GM21786 (cell line): Measurements from ENCODE around the gene PTPRCAP.
A peak's percentile ranks its signal among the peaks of the same experiment; 100 is the strongest.
"Not testable (repeated sequence)": the region's sequence is repeated elsewhere in the genome, so short reads cannot be mapped to it uniquely, and the experiment has no call there.

Experiments used
- ATAC-seq: cut with Tn5 transposase; IDR thresholded peaks from one replicate; pipeline ENCODE4 v1.9.1; 2021; ENCODE audit not compliant: unreplicated experiment

The PTPRCAP gene, protein sequence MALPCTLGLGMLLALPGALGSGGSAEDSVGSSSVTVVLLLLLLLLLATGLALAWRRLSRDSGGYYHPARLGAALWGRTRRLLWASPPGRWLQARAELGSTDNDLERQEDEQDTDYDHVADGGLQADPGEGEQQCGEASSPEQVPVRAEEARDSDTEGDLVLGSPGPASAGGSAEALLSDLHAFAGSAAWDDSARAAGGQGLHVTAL

DNA sequence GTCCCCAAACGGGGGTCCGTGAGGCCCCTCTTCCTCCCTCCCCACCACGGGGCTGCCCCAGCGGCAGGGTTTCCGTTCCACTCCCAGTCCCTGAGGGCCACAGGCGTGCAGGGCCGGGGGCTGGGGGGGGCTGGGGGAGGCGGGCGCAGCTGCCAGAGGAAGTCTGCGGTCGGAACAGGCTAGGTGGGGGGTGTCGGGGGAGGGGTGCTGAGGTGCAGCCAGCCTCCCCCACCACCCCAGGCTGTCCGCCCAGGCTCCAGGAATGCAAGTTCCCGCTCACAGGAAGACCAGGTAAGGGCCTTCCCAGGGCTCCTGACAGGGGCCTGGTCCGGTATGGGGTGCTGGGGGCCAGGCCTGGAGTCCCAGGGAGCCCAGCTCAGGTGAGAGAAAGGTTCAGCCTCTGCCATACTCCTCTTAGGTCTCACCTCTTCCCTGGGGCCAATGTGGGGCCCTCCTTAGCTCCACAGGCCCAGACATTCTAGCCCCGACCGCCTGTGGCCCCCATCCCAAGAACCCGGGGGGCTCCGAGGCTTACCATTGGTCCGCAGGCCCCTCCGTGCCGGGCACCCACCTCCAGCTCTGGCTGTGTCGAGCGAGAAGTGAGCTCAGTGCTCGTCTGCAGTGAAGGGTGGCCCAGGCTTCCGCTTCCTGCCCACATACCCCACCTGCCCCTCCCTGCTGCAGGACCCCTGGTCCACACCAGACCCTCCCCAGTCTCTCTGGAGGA, at the start of gene PTPRCAP:
PTPRCAP (minus strand) TSS at position 601 of the 727 bp plus-strand sequence; CDS start at position 538, 63 bp downstream.
- ATAC-seq: no peak

DNA sequence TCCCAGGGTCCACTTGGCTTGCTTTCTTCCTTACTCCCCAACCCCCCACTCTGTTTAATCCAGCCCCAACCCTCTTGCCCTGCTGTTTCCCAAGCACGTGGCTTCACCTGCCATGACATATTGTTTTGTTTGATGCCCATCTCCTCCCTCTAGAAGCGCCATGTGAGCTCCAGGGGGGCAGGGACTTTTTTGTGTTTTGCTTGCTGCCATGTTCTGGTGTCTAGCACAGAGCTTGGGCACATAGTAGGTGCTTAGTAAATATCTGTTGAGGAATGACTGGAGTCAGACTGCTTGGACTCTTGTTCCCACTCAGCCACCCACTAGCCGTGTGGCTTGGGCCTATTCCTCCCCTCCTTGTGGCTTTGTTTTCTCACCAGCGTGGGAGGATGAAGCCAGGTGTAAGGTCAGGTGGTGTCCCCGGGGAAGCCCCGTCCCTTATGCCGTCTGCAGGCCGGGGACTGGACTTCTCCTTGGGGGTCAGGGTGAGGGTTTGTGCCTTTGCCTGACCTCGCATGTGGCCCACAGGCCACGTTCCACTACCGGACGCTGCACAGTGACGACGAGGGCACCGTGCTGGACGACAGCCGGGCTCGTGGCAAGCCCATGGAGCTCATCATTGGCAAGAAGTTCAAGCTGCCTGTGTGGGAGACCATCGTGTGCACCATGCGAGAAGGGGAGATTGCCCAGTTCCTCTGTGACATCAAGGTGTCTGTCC, 49.2 kb upstream of the PTPRCAP start:
- no peak for ATAC-seq

DNA sequence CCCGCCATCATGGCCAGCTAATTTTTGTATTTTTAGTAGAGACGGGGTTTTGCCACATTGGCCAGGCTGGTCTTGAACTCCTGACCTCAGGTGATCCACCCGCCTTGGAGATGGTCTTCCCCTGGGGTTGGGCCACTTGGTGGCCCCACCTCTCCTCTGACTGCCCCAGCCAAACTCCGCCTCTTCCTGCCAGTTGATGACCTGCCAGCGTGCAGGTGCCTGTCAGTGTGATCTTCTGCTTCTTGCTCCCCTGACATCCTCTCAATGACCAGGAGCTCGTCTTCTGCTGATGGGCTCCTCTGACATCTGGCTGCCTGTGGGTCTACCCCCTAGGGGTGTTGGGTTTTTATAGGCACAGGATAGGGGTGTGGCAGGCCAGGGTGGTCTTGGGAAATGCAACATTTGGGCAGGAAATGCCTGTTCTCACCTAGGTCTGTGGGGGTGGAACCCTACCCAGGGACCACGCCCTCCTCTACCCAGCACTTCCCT, 48.4 kb upstream of the PTPRCAP start:
- ATAC-seq: peak; percentile 21

DNA sequence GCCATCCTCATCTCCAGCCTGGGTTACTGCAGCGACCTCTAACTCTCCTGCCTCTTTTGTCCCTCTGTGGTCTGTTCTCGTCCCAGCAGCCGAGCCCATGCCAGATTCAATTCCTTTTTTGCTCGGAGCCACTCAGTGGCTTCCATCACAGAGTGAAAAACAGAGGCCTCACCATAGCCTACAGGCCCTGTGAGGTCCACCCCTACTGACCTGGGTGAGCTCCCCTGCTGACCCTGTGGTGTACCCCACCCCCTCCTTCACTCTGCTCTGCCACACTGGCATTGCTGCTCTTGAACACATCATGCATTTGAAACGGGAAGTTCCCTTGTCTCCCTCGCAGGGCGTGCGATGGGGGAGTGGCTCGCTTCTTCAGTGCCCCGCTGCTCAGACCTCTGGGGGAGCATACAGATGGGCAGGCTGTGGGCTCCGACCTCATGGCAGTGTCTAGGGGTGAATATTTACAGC, 47.4 kb upstream of the PTPRCAP start:
- ATAC-seq: no peak

DNA sequence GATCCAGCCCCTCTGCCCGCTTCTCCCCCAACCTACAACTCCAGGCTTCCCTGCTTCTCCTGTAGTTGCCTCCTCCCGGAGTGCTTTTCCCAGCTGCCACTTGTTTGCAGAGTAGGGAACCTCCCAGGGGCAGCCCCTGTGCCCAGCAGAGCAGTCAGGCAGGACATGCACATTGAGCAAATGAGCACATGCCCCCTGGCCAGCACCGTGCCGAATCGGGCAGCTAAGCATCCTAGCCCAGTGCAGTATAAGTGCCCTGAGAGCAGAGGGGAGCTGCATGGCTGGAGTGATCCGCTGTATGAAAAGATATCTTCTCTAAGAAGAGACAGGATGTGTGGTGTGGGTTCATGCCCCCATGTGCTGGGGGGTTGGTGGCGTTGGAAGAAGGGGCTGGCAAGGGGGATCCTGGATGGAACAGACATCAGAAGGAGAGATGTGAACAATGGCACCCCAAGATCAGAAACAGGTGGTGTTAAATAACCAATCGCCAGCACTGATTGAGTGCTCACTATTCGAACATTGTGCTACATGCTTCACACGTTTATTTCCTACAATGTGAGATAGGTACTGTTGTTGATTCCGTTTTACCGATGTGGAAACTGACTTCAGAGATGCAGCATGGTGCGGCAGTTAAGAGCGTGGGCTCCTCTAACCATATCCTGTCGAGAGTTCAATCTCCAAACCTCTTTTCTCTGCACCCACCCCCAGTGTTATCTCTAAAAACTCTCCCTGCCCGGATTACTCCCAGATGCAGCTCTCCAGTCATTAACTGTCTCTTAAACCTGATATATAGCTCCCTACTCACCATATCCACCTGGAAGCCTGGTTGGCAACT, 46.6 kb upstream of the PTPRCAP start:
- ATAC-seq: no peak

DNA sequence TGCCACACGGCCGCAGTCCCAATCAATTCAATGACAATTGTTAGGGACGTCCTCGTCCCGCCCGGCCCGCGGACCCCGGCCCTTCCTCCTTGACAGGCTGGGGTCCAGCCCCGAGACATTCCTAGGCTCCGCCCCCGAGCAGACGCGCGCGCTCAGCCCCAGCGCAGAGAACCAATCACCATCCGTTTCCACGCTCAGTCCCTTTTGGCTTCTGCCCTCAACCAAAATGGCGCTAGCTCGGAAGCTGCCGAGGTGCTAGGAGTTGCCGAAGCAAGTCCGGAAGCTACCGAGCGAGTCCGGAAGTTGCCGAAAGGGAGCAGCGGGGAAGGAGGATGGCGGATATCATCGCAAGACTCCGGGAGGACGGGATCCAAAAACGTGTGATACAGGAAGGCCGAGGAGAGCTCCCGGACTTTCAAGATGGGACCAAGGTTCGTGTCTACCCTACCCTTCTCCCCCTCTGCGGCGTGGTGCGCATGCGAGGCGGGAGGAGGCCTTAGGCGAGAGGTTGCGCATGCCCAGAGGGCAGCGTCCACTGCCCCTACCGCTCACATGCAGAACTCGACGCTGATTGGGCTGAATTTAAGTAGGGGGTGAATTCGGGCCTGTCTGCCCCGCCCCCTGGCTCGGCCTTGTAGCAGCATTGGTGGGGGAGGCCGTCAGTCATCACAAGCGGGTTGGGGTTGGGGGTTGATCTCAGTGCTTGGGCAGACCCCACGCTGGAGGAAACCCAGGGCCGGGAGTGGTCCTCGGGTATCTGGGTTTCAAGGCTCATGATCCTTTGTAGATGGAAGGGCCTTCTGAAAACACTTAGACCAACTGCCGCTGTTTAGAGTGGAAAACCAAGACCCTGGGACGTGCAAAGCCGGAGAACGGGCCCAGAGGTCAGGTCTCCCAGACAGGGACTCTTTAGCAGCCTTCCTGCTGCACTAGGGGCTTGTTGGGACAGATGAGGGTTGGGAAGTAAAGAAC, 45.6 kb upstream of the PTPRCAP start, which contains the start of gene AIP:
AIP (plus strand) TSS at position 200 of the 972 bp plus-strand sequence; CDS start at position 333, 133 bp downstream.
- ATAC-seq: peak; percentile 50

DNA sequence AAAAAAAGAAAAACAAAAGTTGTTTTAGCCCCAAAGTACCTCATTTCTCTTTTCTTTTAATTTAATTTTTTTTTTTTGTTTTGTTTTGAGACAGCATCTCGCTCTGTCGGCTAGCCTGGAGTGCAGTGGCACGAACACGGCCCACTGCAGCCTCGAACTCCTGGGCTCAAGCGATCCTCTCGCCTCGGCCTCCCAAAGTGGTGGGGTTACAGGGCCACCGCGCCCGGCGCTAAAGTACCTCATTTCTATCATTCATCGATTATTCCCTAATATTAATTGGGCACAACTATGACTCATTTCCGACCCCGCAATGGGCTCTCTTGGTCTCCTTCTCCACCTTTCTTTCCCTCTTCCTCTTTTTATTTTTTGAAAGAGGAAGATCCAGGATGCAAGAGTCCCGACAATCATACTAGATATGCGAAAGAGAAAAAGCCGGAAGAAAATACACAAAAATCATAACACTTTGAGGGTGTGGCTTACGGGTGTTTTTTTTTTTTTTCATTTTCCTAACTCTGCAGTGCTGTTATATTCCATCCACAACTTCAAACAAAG, 44.9 kb upstream of the PTPRCAP start:
- no peak for ATAC-seq

DNA sequence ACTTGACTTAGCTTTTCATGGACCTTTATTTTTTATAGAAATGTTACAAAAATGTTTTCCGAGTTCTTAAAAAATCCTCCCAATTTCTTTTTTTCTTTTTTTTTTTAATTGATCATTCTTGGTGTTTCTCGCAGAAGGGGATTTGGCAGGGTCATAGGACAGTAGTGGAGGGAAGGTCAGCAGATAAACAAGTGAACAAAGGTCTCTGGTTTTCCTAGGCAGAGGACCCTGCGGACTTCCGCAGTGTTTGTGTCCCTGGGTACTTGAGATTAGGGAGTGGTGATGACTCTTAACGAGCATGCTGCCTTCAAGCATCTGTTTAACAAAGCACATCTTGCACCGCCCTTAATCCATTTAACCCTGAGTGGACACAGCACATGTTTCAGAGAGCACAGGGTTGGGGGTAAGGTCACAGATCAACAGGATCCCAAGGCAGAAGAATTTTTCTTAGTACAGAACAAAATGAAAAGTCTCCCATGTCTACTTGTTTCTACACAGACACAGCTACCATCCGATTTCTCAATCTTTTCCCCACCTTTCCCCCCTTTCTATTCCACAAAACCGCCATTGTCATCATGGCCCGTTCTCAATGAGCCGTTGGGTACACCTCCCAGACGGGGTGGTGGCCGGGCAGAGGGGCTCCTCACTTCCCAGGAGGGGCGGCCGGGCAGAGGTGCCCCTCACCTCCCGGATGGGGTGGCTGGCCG, 40.0 kb upstream of the PTPRCAP start:
- ATAC-seq: not testable (repeated sequence)

DNA sequence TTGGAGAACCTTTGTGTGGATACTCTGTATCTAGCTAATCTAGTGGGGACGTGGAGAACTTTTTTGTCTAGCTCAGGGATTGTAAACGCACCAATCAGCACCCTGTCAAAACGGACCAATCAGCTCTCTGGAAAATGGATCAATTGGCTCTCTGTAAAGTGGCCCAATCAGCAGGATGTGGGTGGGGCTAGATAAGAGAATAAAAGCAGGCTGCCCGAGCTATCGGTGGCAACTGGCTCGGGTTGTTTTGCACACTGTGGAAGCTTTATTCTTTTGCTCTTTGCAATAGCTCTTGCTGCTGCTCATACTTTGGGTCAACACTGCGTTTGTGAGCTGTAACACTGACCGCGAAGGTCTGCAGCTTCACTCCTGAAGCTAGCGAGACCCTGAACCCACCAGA, 39.2 kb upstream of the PTPRCAP start:
- ATAC-seq: not testable (repeated sequence)

DNA sequence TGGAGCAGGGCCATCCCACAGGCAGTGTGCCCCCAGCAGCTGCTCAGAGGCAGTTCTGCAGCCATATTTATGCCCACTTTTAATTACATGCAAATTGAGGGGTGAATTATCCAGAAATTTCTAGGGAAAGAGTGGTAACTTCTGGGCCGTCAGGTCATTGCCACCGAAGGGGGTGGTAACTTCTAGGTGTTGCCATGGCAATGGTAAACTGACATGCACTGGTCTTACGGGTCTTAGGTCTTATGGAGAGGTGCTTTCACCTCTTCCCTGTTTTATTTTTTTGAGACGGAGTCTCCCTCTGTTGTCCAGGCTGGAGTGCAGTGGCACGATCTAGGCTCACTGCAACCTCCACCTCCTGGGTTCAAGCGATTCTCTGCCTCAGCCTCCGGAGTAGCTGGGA, 35.4 kb upstream of the PTPRCAP start:
- no peak for ATAC-seq

DNA sequence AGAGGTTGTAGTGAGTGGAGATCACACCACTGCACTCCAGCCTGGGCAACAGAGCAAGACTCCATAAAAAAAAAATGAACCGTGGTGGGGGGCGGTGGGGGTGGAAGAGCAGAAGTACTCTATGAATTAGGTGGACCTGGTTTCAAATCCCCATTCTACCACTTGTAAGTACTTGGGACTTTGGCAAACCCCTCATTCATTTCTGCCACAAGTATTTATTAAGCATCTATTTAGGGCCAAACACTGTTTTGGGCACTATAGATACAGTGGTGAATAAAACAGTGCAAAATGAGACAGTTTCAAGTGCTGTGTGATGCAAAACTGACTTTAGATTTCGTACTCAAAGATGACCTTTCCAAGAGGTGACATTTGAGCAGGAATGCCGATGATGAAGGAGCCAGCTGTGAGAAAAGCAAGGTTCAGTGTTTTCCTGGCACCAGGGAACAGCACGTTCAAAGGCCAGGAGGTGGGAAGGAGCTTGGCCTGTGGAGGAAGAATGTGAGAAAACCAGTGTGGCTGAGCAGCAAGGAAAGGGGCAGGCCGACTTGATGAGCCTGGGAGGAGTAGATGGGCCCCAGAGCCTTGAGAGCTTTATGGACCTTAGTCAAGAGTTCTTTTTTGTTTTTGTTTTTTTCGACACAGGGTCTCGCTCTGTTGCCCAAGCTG, 33.0 kb upstream of the PTPRCAP start:
- ATAC-seq: no peak

DNA sequence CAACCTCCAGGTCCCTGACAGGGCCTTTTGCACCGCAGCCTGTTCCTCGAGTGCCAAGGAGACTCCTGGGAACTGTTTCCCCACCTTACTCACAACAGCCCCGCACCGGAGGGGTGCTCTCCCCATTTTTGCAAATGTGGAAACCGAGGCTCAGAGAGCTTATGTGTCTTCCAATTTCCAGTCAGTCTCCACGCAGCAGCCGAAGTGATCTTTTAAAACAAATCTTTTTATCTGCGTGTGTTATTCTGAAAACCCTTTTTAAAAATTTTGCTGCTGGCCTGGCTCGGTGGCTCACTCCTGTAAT, 32.0 kb upstream of the PTPRCAP start:
- no peak for ATAC-seq

DNA sequence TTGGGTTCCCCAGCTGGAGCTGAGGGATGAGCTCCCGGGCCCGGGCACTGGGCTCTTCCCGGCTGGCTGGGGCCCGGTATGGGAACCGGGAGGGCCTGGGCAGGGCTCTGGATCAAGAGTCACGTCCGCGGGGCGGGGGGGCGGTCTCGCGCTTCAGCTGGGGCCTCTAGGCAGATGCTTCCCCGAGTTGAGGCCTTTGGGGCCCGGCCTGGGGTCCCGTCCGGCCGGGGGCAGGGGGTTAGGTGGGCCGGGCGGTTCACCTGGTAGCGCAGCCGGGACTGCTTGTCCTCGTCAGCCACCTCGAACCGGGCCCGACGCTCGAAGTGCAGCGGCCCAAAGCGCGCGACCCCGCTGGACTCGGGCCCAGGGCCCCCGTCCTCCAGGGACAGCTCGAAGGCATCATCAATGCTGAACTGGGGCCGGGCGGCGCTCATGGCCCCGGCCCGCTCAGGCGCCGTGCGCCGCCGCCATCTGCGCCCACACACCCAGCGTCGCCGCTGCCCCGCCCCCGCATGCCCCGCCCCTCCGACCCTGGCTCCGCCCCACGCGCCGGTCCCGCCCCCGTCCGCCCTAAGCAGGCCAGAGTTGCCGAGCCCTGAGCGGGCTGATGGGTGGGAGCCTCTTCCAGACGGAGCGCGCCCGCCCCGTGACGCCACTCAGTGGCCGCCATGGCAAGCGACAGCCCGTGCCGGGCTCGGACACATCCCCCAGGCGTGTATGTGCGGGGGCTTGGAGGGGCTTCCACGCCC, 31.5 kb upstream of the PTPRCAP start, which contains the start of gene TMEM134:
TMEM134 (minus strand) TSS at position 493 of the 749 bp plus-strand sequence; CDS start at position 434, 59 bp downstream.
- peak; percentile 55 for ATAC-seq

DNA sequence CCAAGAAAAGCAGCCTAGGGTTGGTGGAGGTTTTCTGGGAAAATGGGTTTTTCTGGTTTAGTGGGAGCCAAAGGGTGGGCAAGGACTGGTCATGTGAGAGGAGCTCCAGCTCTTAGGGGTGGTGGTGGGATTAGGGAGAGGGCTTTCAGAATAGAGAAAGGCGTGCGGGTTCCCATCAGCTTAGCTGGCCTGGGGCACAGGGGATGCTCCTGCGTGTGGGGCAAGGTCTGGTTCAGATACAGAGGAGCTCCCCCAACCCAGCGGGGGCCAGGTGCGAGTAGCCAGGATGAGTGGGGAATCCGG, 30.9 kb upstream of the PTPRCAP start:
- no peak for ATAC-seq

DNA sequence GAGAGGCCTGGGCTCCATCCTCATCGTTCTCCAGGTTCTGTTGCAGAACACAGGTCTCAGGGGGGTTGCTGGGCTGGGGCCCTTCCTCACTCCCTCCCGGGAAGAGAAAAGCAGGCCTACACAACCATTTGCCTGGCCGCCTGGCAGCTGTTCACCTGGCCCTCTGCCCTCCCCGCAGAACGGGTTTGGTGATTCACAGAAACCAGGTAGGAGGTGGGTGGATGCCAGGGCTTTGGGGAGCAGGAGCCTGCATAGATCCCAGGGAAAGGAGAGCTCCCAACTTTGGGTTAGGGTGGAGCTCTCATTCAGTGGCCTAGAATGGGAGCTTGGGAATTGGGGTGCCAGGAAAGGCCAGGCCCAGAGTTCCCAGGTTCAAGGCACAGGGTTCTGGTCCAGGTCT, 30.6 kb upstream of the PTPRCAP start:
- ATAC-seq: no peak

DNA sequence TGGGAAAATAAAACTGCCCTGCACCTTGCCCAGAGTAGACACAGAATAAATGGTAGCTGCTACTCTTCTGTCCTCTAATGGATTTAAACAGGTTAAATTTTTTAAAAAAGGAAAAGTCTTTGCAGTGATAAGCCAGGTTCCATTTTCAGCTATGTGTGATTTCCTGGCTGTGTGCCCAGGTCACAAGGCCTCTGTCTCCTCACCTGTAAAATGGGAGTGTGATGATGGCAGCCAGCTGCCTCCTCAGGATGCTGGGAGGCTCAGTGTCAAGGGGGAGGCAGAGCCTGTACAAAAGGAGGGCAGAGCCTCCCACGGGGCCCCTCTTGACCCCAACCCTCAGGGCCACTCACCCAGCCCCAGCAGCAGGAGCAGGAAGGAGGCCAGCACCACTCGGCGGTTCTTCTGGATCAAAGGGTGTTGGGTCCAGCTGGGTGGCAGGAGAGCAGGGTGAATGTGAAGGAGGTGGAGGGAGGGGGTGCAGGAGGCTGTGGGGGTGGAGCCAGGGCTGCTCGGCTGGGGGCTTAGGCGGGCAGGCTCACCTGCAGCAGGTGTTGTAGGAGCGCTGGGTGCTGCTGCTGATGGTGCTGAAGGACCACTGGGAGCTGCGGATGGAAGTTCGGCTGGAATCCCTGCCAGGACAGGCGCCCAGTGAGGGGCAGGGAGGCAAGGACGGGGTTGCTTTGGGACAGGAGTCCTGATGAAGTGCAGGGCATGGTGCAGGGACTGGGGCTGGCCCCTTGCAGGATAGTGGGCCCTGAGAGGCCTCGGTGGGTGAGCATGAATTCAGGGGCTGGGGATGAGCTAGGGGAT, 29.7 kb upstream of the PTPRCAP start:
- no peak for ATAC-seq

DNA sequence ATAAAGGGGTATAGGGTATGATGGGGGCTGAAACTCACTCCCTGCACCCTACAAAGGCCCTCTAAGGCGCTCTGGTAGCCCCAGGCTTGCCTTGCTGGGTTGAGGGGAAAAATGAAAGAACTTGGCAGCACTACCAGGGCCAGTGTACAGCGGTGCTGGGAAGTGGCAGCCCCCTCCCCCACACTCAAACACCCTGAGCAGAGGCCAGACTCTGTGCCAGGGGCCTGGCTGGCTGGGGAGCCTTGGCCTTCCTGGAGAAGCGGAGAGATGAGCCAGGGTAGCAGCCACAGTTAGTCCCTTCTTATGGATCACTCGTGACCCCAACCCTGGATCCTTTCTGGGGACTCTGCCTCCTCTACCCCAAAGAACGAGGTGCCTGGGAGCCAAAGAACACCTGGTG, 28.9 kb upstream of the PTPRCAP start:
- no peak for ATAC-seq
